Peyer's patch (tissue), 4 donors: Measurements from ENCODE around the gene AHI1.

Experiments
- CTCF ChIP-seq, 6 experiments: fragments of 450-650 bp in 4 of 6; fragments of 200-600 bp in 2 of 6; sonication (generic) in 1 of 6; IDR thresholded peaks; one replicate each; pipeline ENCODE4 v1.5.1; 2017 to 2019; ENCODE audit warnings: antibody characterized with exemption in 6 of 6, mild to moderate bottlenecking in 3 of 6, moderate library complexity in 1 of 6
- POLR2A ChIP-seq, 2 donors: fragments of 450-650 bp; IDR thresholded peaks; one replicate each; pipeline ENCODE4 v1.5.1; 2017; ENCODE audit warnings: antibody characterized with exemption in 2 of 2, mild to moderate bottlenecking in 2 of 2, moderate library complexity in 2 of 2

DNA sequence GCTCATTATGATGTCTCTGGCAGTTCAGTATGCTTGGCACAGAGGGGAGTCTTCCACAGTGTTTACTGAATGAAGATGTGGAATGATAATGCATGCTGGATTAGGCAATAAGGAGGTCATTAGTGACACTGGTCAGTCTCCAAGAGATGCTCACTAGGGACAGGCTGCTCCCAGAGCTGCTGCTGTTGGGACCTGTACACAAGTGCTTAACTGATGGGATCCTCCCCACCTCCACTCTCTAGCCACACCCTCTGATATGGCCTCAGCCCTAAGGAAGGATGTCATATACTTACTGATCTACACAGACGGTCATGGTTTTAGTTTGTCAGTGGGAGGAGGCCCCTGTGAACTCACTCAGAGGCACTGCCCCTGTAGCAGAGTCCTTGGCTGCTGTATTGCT is 243.1 kb downstream of the AHI1 start:
- TF ChIP-seq CTCF (IDR thresholded peaks at IDR 0.05) (no peak), POLR2A (IDR thresholded peaks at IDR 0.05) (no peak)
